Thyroid gland (tissue), 4 donors: ENCODE data around the gene ESRRB.

ENCODE experiments used
- CTCF ChIP-seq, 6 experiments: fragments of 200-600 bp in 3 of 6; fragments of 450-650 bp in 3 of 6; sonication (generic) in 3 of 6; IDR thresholded peaks; one replicate each; pipeline ENCODE4 v1.5.1; 2016 to 2019; ENCODE audit warnings: antibody characterized with exemption in 6 of 6, mild to moderate bottlenecking in 2 of 6, inconsistent platforms in 1 of 6, moderate library complexity in 1 of 6
- POLR2A ChIP-seq, 2 donors: fragments of 450-650 bp; IDR thresholded peaks; one replicate each; pipeline ENCODE4 v1.6.1; 2017; ENCODE audit warnings: antibody characterized with exemption in 2 of 2, mild to moderate bottlenecking in 2 of 2, moderate library complexity in 1 of 2

DNA sequence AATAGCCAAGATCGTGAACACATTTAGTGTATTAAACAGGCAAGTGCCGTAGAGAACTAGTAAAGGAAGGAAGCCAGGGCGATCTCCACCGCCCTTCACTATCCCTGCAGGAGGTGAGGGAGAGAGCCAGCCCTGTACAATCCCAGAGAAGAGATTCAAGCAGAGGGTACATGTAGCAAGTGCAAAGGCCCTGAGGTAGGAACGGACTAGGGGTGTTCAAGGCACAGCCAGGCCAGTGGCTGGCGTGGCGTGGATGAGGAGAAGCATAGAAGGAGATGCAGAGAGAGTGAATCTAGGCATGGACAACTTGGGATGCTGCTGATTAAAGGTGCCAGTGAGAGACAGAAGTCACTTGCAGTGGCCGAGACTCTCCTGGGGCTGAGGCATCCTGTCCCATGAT lies 39.1 kb upstream of the ESRRB start:
- TF ChIP-seq CTCF (IDR thresholded peaks at IDR 0.05) (no peak), POLR2A (IDR thresholded peaks at IDR 0.05) (no peak)
